HepG2 (cell line): ENCODE results near the gene PIK3R5.

Experiments
- CHD4 ChIP-seq: fragments of 200-600 bp; sonication (generic); IDR thresholded peaks from 2 replicates; pipeline ENCODE4 v1.7.0; 2017; ENCODE audit warnings: mild to moderate bottlenecking, low read length, borderline replicate concordance
- CTCF ChIP-seq: sonication (generic); formaldehyde crosslinking; IDR thresholded peaks from 2 replicates; pipeline ENCODE4 v1.5.0; 2020; ENCODE audit warnings: mild to moderate bottlenecking, missing genetic modification reagents, moderate library complexity
- MAX ChIP-seq: IDR thresholded peaks from 2 replicates; pipeline ENCODE4 v1.6.1; 2012; ENCODE audit warnings: inconsistent platforms
- RAD21 ChIP-seq: fragments of 450-650 bp; formaldehyde crosslinking; IDR thresholded peaks from 2 replicates; pipeline ENCODE4 v1.5.0; 2020; ENCODE audit warnings: mild to moderate bottlenecking
- RBM39 ChIP-seq: fragments of 200-400 bp; formaldehyde crosslinking; IDR thresholded peaks from one replicate; pipeline ENCODE4 v1.6.1; 2018; ENCODE audit warnings: antibody characterized with exemption, mild to moderate bottlenecking, low read depth, low read length; ENCODE audit not compliant: poor library complexity, severe bottlenecking
- SMAD1 ChIP-seq: sonication (generic); formaldehyde crosslinking; IDR thresholded peaks from 2 replicates; pipeline ENCODE4 v1.4.0; 2020; ENCODE audit warnings: missing genetic modification reagents, low read depth, mild to moderate bottlenecking, borderline replicate concordance
- SSRP1 ChIP-seq: IDR thresholded peaks from 2 replicates; pipeline ENCODE4 v1.6.1; 2016; ENCODE audit warnings: control low read depth
- STAT6 ChIP-seq: sonication (generic); formaldehyde crosslinking; IDR thresholded peaks from 2 replicates; pipeline ENCODE4 v1.4.0; 2020; ENCODE audit warnings: missing genetic modification reagents, mild to moderate bottlenecking, borderline replicate concordance
- TCF7 ChIP-seq: sonication (generic); IDR thresholded peaks from 2 replicates; pipeline ENCODE4 v1.6.1; 2016; ENCODE audit warnings: antibody characterized with exemption, low read depth
- ZBTB33 ChIP-seq: sonication (generic); formaldehyde crosslinking; IDR thresholded peaks from 2 replicates; pipeline ENCODE4 v1.4.0; 2020; ENCODE audit warnings: missing genetic modification reagents
- ZNF143 ChIP-seq: sonication (generic); formaldehyde crosslinking; IDR thresholded peaks from 2 replicates; pipeline ENCODE4 v1.4.0; 2020; ENCODE audit warnings: missing genetic modification reagents

GRCh38 chr17:9011001-9011400 lies 45.5 kb upstream of the PIK3R5 start:
- TF ChIP-seq ZBTB33 (CRISPR knock-in tag): no peak
- no peak for TF ChIP-seq TCF7
- TF ChIP-seq RAD21 (CRISPR knock-in tag): no peak
- no peak for TF ChIP-seq STAT6 (CRISPR knock-in tag)
- TF ChIP-seq RBM39: no peak
- TF ChIP-seq CTCF: no peak
- no peak for TF ChIP-seq ZNF143
- no peak for TF ChIP-seq SMAD1 (CRISPR knock-in tag)
- no peak for TF ChIP-seq SSRP1
- no peak for TF ChIP-seq CHD4
- no peak for TF ChIP-seq MAX
